Caki2 (cell line): Measurements from ENCODE around the gene SLC25A23. TPM values are rescaled to one million over a fixed set of nuclear protein-coding genes. Genes with fewer than 3 reads are reported as not detected.

Experiments
- total RNA-seq: library from RNA; depleted of rRNA; stranded (reverse); fragments of >200 nt; shearing (Covaris generic); gene quantifications from 2 replicates; pipeline ENCODE4 v1.2.3, GENCODE V29; 2014; ENCODE audit warnings: low replicate concordance; rRNA removed

Gene SLC25A23
- total RNA-seq, 1 experiment from 2014 or later, result 40.7 TPM

Other genes starting within 250 kb of the SLC25A23 start
- gene MLLT1, start 179.8 kb downstream of the SLC25A23 start, total RNA-seq, result 2.2 TPM in 2 replicates
- gene ACER1, start 126.2 kb downstream of the SLC25A23 start, total RNA-seq, result not detected in 2 replicates
- gene CLPP, start 98.3 kb downstream of the SLC25A23 start, total RNA-seq, result 50.5 and 55.4 TPM in 2 replicates
- 55.3 and 62.4 TPM in 2 replicates for gene ALKBH7, start 87.0 kb downstream of the SLC25A23 start, total RNA-seq
- gene PSPN, start 83.9 kb downstream of the SLC25A23 start, total RNA-seq, result 0.07 and 0.17 TPM in 2 replicates
- gene GTF2F1, start 66.6 kb downstream of the SLC25A23 start, total RNA-seq, result 37.4 and 44.0 TPM in 2 replicates
- gene KHSRP, start 35.0 kb downstream of the SLC25A23 start, total RNA-seq, result 56.0 and 72.8 TPM in 2 replicates
- gene SLC25A41, start 26.0 kb downstream of the SLC25A23 start, total RNA-seq, result not detected in 2 replicates
- 22.0 and 34.7 TPM in 2 replicates for gene CRB3, start 4.5 kb upstream of the SLC25A23 start, total RNA-seq
- gene DENND1C, start 22.0 kb upstream of the SLC25A23 start, total RNA-seq, result not detected in 2 replicates
- gene TUBB4A, start 42.5 kb upstream of the SLC25A23 start, total RNA-seq, result 0.41 TPM in 1 of 2 replicates, not detected in the other
- 94.6 and 119 TPM in 2 replicates for gene TNFSF9, start 71.2 kb upstream of the SLC25A23 start, total RNA-seq
- 274 and 291 TPM in 2 replicates for gene CD70, start 131.4 kb upstream of the SLC25A23 start, total RNA-seq
- gene TNFSF14, start 210.4 kb upstream of the SLC25A23 start, total RNA-seq, result not detected in 2 replicates